A549 (cell line): ENCODE measurements around the gene NAV2. TPM values are rescaled to one million over a fixed set of nuclear protein-coding genes. Genes with fewer than 3 reads are reported as not detected.

Source experiments
- ATAC-seq, 2 experiments: fragments of 200-7000 bp in 1 of 2; fragments of >200 bp in 1 of 2; cut with Nextera tagmentation in 1 of 2; cut with Tn5 transposase in 1 of 2; 3 replicates each; pipeline versions ENCODE4 v1.8.0 to v1.9.1; 2018 to 2020; ENCODE audit warnings: mild to moderate bottlenecking in 1 of 2, moderate library complexity in 1 of 2
- CTCF ChIA-PET: fragments of 300-600 bp; sonication (Branson Sonifier 250); formaldehyde crosslinking; extraction: SDS; loops from one replicate; lab custom pipeline; 2021; ENCODE audit warnings: antibody characterized with exemption, inconsistent platforms; lab: Yijun Ruan, JAX
- POLR2A ChIA-PET: fragments of 350-600 bp; formaldehyde crosslinking; extraction: SDS; loops from one replicate; lab custom pipeline; 2021; ENCODE audit warnings: antibody characterized with exemption, inconsistent platforms; lab: Yijun Ruan, JAX
- DNase-seq, 2 experiments: peaks; one replicate each; pipeline versions ENCODE4 v3.0.0 to v3.0.0-alpha.2; 2011 to 2016; ENCODE audit warnings: low read depth in 1 of 2, low spot score in 1 of 2
- FAIRE-seq: peaks from 2 replicates; lab custom pipeline; 2011; peaks lifted over from hg19 to GRCh38; lab: Jason Lieb, UNC
- H3K27ac ChIP-seq, 2 experiments: fragments of >200 bp; sonication (Bioruptor Twin); formaldehyde crosslinking; 3 replicates each; pipeline ENCODE4 v1.5.1; 2016 to 2017
- H3K4me1 ChIP-seq: fragments of >200 bp; sonication (Bioruptor Twin); formaldehyde crosslinking; 3 replicates; pipeline ENCODE4 v1.6.1; 2016
- H3K4me2 ChIP-seq: fragments of >200 bp; sonication (Bioruptor Twin); formaldehyde crosslinking; 3 replicates; pipeline ENCODE4 v1.6.1; 2016
- H3K4me3 ChIP-seq: fragments of >200 bp; sonication (Bioruptor Twin); formaldehyde crosslinking; 3 replicates; pipeline ENCODE4 v1.5.1; 2016
- H3K9me3 ChIP-seq: fragments of >200 bp; sonication (Bioruptor Twin); formaldehyde crosslinking; 3 replicates; pipeline ENCODE4 v1.6.1; 2016
- BHLHE40 ChIP-seq: IDR thresholded peaks from 2 replicates; pipeline ENCODE4 v1.6.1; 2012; ENCODE audit warnings: low read depth, low read length, inconsistent platforms
- CHD2 ChIP-seq: fragments of 150-350 bp; IDR thresholded peaks from 2 replicates; pipeline ENCODE4 v1.6.1; 2014; ENCODE audit warnings: low read length; ENCODE audit not compliant: partially characterized antibody
- EHF ChIP-seq: fragments of 250-450 bp; sonication (Bioruptor Pico); IDR thresholded peaks from 2 replicates; pipeline ENCODE4 v1.5.0; 2020; ENCODE audit warnings: mild to moderate bottlenecking
- EHMT2 ChIP-seq: fragments of 200-600 bp; sonication (generic); IDR thresholded peaks from 2 replicates; pipeline ENCODE4 v1.6.1; 2016; ENCODE audit warnings: antibody characterized with exemption, low read depth, mild to moderate bottlenecking, moderate library complexity
- ESRRA ChIP-seq: fragments of 150-350 bp; IDR thresholded peaks from 2 replicates; pipeline ENCODE4 v1.6.1; 2014; ENCODE audit warnings: mild to moderate bottlenecking, low read length, borderline replicate concordance
- FOSB ChIP-seq: fragments of 250-450 bp; sonication (Bioruptor Pico); IDR thresholded peaks from 2 replicates; pipeline ENCODE4 v1.5.0; 2020; ENCODE audit warnings: mild to moderate bottlenecking, moderate library complexity
- GATA3 ChIP-seq: IDR thresholded peaks from 2 replicates; pipeline ENCODE4 v1.6.1; 2012; ENCODE audit warnings: borderline replicate concordance
- HDAC2 ChIP-seq: fragments of 200-600 bp; sonication (generic); IDR thresholded peaks from 2 replicates; pipeline ENCODE4 v1.6.1; 2016
- HOXA7 ChIP-seq: fragments of 250-450 bp; sonication (Bioruptor Pico); IDR thresholded peaks from 2 replicates; pipeline ENCODE4 v1.5.0; 2020; ENCODE audit warnings: mild to moderate bottlenecking, moderate library complexity
- HOXB13 ChIP-seq: fragments of 250-450 bp; sonication (Bioruptor Pico); IDR thresholded peaks from 2 replicates; pipeline ENCODE4 v1.5.0; 2020; ENCODE audit warnings: low read depth, mild to moderate bottlenecking, moderate library complexity
- JUN ChIP-seq, 2 experiments: fragments of >200 bp; sonication (Bioruptor Twin); formaldehyde crosslinking; IDR thresholded peaks; 2 replicates in 1 of 2; 3 replicates in 1 of 2; pipeline ENCODE4 v1.6.1; 2016 to 2017
- MAFK ChIP-seq: fragments of 450-650 bp; IDR thresholded peaks from 2 replicates; pipeline ENCODE4 v1.6.1; 2014; ENCODE audit not compliant: partially characterized antibody
- MYC ChIP-seq: IDR thresholded peaks from 2 replicates; pipeline ENCODE4 v1.6.1; 2012; ENCODE audit warnings: mild to moderate bottlenecking, inconsistent platforms, low read length, improper control_type of control experiment, borderline replicate concordance
- NPAS2 ChIP-seq: fragments of 250-450 bp; sonication (Bioruptor Pico); IDR thresholded peaks from 2 replicates; pipeline ENCODE4 v1.8.0; 2022; ENCODE audit warnings: mild to moderate bottlenecking, moderate library complexity, borderline replicate concordance
- POLR2AphosphoS2 ChIP-seq: conservative IDR thresholded peaks from 2 replicates; pipeline ENCODE4 v1.6.1; 2012; ENCODE audit warnings: low read length, improper control_type of control experiment, inconsistent platforms
- RAD21 ChIP-seq, 2 experiments: fragments of >200 bp in 1 of 2; sonication (Bioruptor Twin) in 1 of 2; formaldehyde crosslinking in 1 of 2; IDR thresholded peaks in 1 of 2; conservative IDR thresholded peaks in 1 of 2; 2 replicates in 1 of 2; 3 replicates in 1 of 2; pipeline ENCODE4 v1.6.1; 2012 to 2018; ENCODE audit warnings: inconsistent platforms in 1 of 2
- RARB ChIP-seq: fragments of 250-450 bp; sonication (Bioruptor Pico); IDR thresholded peaks from 2 replicates; pipeline ENCODE4 v1.8.0; 2021; ENCODE audit warnings: mild to moderate bottlenecking, moderate library complexity
- REST ChIP-seq: fragments of 200-600 bp; sonication (generic); IDR thresholded peaks from 2 replicates; pipeline ENCODE4 v1.6.1; 2016; ENCODE audit warnings: antibody characterized with exemption, mild to moderate bottlenecking, moderate library complexity
- SMC3 ChIP-seq: fragments of >200 bp; sonication (Bioruptor Twin); formaldehyde crosslinking; IDR thresholded peaks from 3 replicates; pipeline ENCODE4 v1.6.1; 2018; ENCODE audit warnings: inconsistent platforms
- ZC3H11A ChIP-seq: fragments of 450-650 bp; IDR thresholded peaks from 2 replicates; pipeline ENCODE4 v1.6.1; 2014; ENCODE audit warnings: antibody characterized with exemption, mild to moderate bottlenecking
- WGBS: methylation state at CpG from one replicate; pipeline ENCODE4 v1.1.6; 2017; ENCODE audit errors: missing lambda C conversion rate; 5-methylcytosine and 5-hydroxymethylcytosine counted together
- polyA plus RNA-seq, 4 experiments: library from polyadenylated mRNA; depleted of rRNA in 3 of 4; stranded (reverse); fragments of >200 nt; fragmentation: RNase III in 1 of 4; extraction: RNeasy Plus Mini Kit Qiagen cat#74134 plus additional on column Dnase treatment in 1 of 4; gene quantifications; 2 replicates in 3 of 4; 3 replicates in 1 of 4; pipeline ENCODE4 v1.2.3, GENCODE V29; 2011 to 2017
- TF ChIP-seq, protein P1 (sequence below): IDR thresholded peaks from 2 replicates; pipeline ENCODE4 v1.6.1; 2012; ENCODE audit warnings: low read depth, borderline replicate concordance

NAV2 gene
- polyA plus RNA-seq, 2 of the 4 experiments (the other 2 are of a cell fraction): 4.9 to 19.8 TPM

- ChIA-PET POLR2A (no interaction called here), CTCF (interaction anchor here (6.2 kb wide), 1 partner anchor 24 kb away, joined by 36 read pairs; no protein-coding TSS in a partner anchor)
Measured at GRCh38 chr11:20087118-20087521, 374.5 kb downstream of the NAV2 start.

DNA sequence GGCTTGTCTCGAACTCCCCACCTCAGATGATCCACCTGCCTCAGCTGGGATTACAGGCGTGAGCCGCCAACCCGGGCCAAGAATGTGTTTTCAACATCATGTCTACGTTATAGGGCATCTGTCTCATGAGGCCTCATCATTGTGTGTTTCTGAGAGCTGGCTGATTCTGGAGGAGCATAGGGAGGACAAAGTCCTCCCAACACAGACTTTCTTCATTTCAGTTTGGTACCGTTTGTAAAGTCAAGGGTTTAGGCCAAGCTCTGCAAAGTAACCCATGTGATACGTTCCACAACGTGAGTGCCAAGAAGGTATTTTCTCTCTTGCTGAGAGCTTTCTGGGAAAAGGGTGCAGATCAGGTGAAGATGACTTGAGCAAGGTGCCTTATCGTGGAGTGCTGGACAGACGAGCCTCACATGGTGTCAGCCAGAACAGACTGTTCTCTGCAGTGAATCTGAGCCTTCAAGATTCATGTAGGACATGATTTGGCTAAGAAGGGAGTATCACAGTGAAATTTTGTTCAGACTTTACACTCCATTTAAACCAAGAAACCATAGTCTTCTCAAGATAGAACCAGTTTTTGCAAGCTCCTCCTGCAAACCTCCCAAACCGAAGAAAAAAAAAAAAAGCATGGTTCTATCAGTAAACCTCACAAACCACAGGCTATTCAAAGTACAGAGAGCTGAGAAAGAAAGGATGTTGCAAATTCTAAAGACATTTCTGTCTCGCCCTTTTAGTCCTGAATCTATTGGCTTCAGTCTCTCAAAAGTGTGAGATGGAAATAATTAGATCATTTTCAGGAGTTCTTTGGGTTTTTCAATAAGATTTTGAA is 376.0 kb downstream of the NAV2 start:
- H3K4me1 ChIP-seq: peaks cover 11% of the 10 kb centered on the region; the same call in 2 of the 3 replicates
- no peaks in the 10 kb centered on the region for H3K9me3 ChIP-seq
- no peak overlapping the region; a peak in 1 of 6 replicates for H3K27ac ChIP-seq
- no peak for ATAC-seq
- TF ChIP-seq MYC (no peak), HOXB13 (CRISPR knock-in tag) (no peak), JUN (IDR thresholded peaks at IDR 0.05) (no peak)
- TF ChIP-seq, all 56 proteins: peak for 0
- CTCF ChIA-PET: interaction anchor here (1.0 to 6.2 kb wide), 4 partner anchors 10 to 22 kb away, joined by 3 to 36 read pairs (median 4); no protein-coding TSS in a partner anchor
- FAIRE-seq (no peak), DNase-seq (no peak)
- Histone ChIP-seq H3K4me2 (no peak overlapping the region), H3K4me3 (no peak overlapping the region)
- 88% methylated on average over 12 of the region's 12 CpGs for WGBS
- POLR2A ChIA-PET: no interaction called here

More at GRCh38 chr11:20087118-20087521, 374.5 kb downstream of the NAV2 start:
- Histone ChIP-seq H3K4me3 (no peak overlapping the region), H3K4me2 (no peak overlapping the region), H3K27ac (no peak overlapping the region), H3K4me1 (peaks cover 11% of the 10 kb centered on the region; the same call in 2 of the 3 replicates), H3K9me3 (no peaks in the 10 kb centered on the region)
- ATAC-seq: no peak
- no peak for FAIRE-seq
- WGBS: 54% methylated on average over 7 of the region's 7 CpGs
- TF ChIP-seq RAD21 (conservative IDR thresholded peaks at IDR 0.05 in 1 of 2, IDR thresholded peaks at IDR 0.05 in 1 of 2) (no peak), SMC3 (no peak), ZC3H11A (no peak), BHLHE40 (no peak), MAFK (no peak), NPAS2 (CRISPR knock-in tag) (no peak), EHF (CRISPR knock-in tag) (no peak), CHD2 (no peak), JUN (IDR thresholded peaks at IDR 0.05) (no peak), HOXA7 (no peak), HOXB13 (CRISPR knock-in tag) (no peak), GATA3 (no peak)
- TF ChIP-seq, protein P1, sequence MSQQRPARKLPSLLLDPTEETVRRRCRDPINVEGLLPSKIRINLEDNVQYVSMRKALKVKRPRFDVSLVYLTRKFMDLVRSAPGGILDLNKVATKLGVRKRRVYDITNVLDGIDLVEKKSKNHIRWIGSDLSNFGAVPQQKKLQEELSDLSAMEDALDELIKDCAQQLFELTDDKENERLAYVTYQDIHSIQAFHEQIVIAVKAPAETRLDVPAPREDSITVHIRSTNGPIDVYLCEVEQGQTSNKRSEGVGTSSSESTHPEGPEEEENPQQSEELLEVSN: no peak
- DNase-seq: no peak

- no peak for TF ChIP-seq NPAS2 (CRISPR knock-in tag)
- TF ChIP-seq GATA3: no peak
- TF ChIP-seq MAFK: no peak
- FAIRE-seq (no peak), DNase-seq (no peak), ATAC-seq (no peak)
- CTCF ChIA-PET: interaction anchor here (1.0 to 6.2 kb wide), 3 partner anchors 10 to 21 kb away, joined by 3 to 36 read pairs (median 4); no protein-coding TSS in a partner anchor
- no peak overlapping the region for H3K4me3 ChIP-seq
- H3K4me1 ChIP-seq: peaks cover 11% of the 10 kb centered on the region; the same call in 2 of the 3 replicates
- no peak overlapping the region for H3K4me2 ChIP-seq
- H3K27ac ChIP-seq: no peak overlapping the region; a peak in 1 of 6 replicates
- 84% methylated on average over 3 of the region's 3 CpGs for WGBS
- POLR2A ChIA-PET: no interaction called here
- H3K9me3 ChIP-seq: no peaks in the 10 kb centered on the region
Measured at GRCh38 chr11:20089367-20089766, 376.7 kb downstream of the NAV2 start.

DNA sequence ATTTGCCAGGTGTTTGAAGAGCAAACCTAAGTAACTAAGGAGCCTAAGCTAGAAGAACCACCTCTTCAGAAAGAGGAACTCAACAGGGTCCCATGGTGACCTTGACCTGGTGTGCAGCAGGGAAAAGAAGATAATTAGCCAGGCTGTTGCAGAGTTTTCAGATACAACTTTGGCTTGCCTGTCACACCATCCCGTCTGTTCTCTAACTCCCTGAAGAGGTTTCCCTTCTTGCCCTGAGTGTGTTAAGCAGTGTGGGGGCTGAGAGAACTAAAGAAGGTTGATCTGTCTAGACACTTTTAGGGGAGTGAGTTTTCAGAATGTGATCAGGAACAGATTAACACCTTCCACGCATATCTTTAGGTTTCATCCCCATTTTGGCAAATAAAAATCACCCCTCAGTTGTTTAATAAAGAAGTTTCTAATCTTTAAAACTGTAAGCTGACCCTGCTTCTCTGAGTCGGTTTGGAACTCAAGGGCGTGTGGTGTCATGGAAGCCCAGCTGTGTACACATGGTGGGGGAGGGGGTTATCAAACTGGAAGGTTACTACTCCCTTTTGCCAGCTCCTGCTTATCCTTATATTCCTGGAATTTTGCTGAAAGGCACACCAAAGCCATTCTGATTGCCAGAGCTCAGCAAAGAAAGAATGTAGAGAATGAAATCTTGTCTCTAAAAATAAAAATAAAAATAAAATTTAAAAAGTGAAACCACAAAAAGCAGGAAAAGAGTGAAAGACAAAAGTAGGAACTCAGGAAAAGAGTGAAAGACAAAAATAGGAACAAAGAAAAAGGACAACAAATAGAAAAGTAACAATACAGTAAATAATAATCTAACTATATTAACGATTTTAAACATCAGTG is 377.4 kb downstream of the NAV2 start:
- Histone ChIP-seq H3K4me1 (peaks cover 11% of the 10 kb centered on the region; the same call in 2 of the 3 replicates), H3K4me2 (no peak overlapping the region), H3K27ac (no peak overlapping the region; a peak in 1 of 6 replicates), H3K9me3 (no peaks in the 10 kb centered on the region), H3K4me3 (no peak overlapping the region)
- no peak for DNase-seq
- no peak for FAIRE-seq
- ChIA-PET POLR2A (no interaction called here), CTCF (interaction anchor here (0.7 to 6.2 kb wide), 9 partner anchors 15 to 170 kb away, joined by 3 to 36 read pairs (median 4); no protein-coding TSS in a partner anchor)
- no peak for TF ChIP-seq SMC3
- TF ChIP-seq ESRRA: no peak
- no peak for TF ChIP-seq HOXB13 (CRISPR knock-in tag)
- no peak for TF ChIP-seq RAD21 (conservative IDR thresholded peaks at IDR 0.05 in 1 of 2, IDR thresholded peaks at IDR 0.05 in 1 of 2)
- TF ChIP-seq RARB (CRISPR knock-in tag): no peak
- TF ChIP-seq REST: no peak
- TF ChIP-seq HDAC2: no peak
- TF ChIP-seq BHLHE40: no peak
- TF ChIP-seq EHMT2: no peak
- no peak for TF ChIP-seq HOXA7
- no peak for TF ChIP-seq FOSB (CRISPR knock-in tag)
- TF ChIP-seq POLR2AphosphoS2: no peak
- 51% methylated on average over 5 of the region's 5 CpGs for WGBS
- no peak for ATAC-seq
